GM18951 (cell line): ENCODE results near the gene CEP76.

ENCODE experiments used
- POLR2A ChIP-seq: IDR thresholded peaks from 4 replicates; pipeline ENCODE4 v1.6.1; 2011; ENCODE audit warnings: mild to moderate bottlenecking; ENCODE audit not compliant: insufficient read length, insufficient read depth; ENCODE audit errors: extremely low read depth
- in situ Hi-C: fragments of 300-500 bp; cut with MboI; formaldehyde crosslinking; loops from one replicate; pipeline ENCODE4 v1.12.0; 2022; ENCODE audit warnings: low sequenced_read_pairs, mixed read lengths, inconsistent platforms; ENCODE audit not compliant: unreplicated experiment

The CEP76 gene

GRCh38 chr18:12741351-12741750 lies 38.8 kb upstream of the CEP76 start:
- TF ChIP-seq POLR2A = no peak
- in situ Hi-C loops = loop anchor here (10.0 to 25.0 kb wide), 2 partner anchors 193 to 421 kb away; no protein-coding TSS in a partner anchor

- in situ Hi-C loops = loop anchor here (25.0 kb wide), 1 partner anchor 425 kb away; no protein-coding TSS in a partner anchor
- no peak for TF ChIP-seq POLR2A
Measured at GRCh38 chr18:12737243-12737902, 34.9 kb upstream of the CEP76 start.

- in situ Hi-C loops = loop anchor here (25.0 kb wide), 1 partner anchor 435 kb away; no protein-coding TSS in a partner anchor
- no peak for TF ChIP-seq POLR2A
Measured at GRCh38 chr18:12726774-12727550, 24.4 kb upstream of the CEP76 start.

- in situ Hi-C loops = loop anchor here (25.0 kb wide), 1 partner anchor 436 kb away; no protein-coding TSS in a partner anchor
- TF ChIP-seq POLR2A = no peak
Measured at GRCh38 chr18:12726331-12726730, 23.8 kb upstream of the CEP76 start.

- in situ Hi-C loops = no loop called here
- no peak for TF ChIP-seq POLR2A
Measured at GRCh38 chr18:12722731-12723130, 20.2 kb upstream of the CEP76 start.

- in situ Hi-C loops = no loop called here
- no peak for TF ChIP-seq POLR2A
Measured at GRCh38 chr18:12721495-12722275, 19.2 kb upstream of the CEP76 start.

GRCh38 chr18:12711446-12711845 lies 8.9 kb upstream of the CEP76 start:
- in situ Hi-C loops = no loop called here
- no peak for TF ChIP-seq POLR2A

GRCh38 chr18:12703664-12704063 lies 1.1 kb upstream of the CEP76 start:
- no peak for TF ChIP-seq POLR2A
- in situ Hi-C loops = no loop called here

GRCh38 chr18:12703096-12703567 lies 609 bp upstream of the CEP76 start:
- in situ Hi-C loops = no loop called here
- no peak for TF ChIP-seq POLR2A

- in situ Hi-C loops = no loop called here
Measured at GRCh38 chr18:12701161-12701560, 1.4 kb downstream of the CEP76 start.

GRCh38 chr18:12699747-12700146 lies 2.8 kb downstream of the CEP76 start:
- no peak for TF ChIP-seq POLR2A
- in situ Hi-C loops = no loop called here

More at GRCh38 chr18:12701161-12701560, 1.4 kb downstream of the CEP76 start:
- TF ChIP-seq POLR2A = no peak

- in situ Hi-C loops = no loop called here
- no peak for TF ChIP-seq POLR2A
Measured at GRCh38 chr18:12694032-12694431, 8.5 kb downstream of the CEP76 start.

GRCh38 chr18:12692206-12692605 lies 10.3 kb downstream of the CEP76 start:
- in situ Hi-C loops = no loop called here
- TF ChIP-seq POLR2A = no peak
